GM21723 (cell line): ENCODE measurements around the gene EMX1.
A peak's percentile ranks its signal among the peaks of the same experiment; 100 is the strongest.
"Not testable (repeated sequence)": the region's sequence is repeated elsewhere in the genome, so short reads cannot be mapped to it uniquely, and the experiment has no call there.

Experiments
- ATAC-seq: cut with Tn5 transposase; IDR thresholded peaks from one replicate; pipeline ENCODE4 v1.9.1; 2021; ENCODE audit warnings: mild to moderate bottlenecking, moderate library complexity; ENCODE audit not compliant: unreplicated experiment

The EMX1 gene

DNA sequence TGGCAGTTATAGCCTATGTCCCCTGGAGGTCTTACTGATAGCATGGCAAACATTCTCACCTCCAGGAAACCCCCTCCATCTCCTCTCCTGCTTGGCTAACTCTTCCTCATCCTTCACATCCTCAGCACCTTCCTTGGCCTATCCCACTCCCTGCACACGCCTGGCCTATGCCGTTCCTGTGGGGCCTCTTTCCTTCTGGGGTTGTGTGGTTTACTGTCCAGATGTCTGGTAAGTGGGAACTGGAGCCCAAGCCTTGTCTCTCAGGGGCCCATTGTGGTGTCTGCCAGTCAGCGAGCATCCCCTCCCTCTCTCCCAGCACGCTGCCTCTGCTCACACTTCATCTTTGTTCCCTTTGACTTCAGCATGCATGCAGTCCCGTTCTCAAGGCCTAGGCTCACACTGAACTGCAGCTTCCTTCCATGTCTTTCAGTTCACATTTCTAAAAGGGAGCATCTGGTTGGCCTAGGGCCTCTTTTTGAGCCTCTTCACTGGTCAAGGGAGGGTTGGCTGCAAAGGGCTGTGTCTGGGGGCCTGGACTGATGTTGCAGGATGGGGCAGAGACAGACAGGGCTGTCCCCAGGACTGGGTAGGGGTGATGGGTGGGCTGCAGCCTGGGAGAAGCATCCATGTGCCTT lies 17.0 kb upstream of the EMX1 start:
- ATAC-seq, result no peak

DNA sequence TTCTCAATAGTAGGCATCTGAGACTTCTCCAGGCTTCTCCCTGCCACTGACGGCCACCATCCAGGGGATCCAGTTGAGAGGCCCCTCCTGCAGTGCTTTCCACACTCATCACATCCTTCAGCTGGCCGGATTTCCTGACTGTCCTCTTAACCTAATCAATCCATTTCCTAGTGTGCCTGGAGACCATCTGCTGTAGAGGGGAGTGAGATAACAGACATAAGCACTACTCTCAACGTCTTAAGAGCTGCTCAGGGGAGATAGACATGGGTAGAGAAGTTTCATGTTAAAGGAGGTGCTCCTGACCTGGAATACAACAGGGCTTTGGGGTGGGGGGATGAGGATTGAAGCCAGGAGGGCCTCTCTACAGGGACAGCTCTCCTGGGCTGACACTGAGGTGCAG lies 15.9 kb upstream of the EMX1 start:
- no peak for ATAC-seq

DNA sequence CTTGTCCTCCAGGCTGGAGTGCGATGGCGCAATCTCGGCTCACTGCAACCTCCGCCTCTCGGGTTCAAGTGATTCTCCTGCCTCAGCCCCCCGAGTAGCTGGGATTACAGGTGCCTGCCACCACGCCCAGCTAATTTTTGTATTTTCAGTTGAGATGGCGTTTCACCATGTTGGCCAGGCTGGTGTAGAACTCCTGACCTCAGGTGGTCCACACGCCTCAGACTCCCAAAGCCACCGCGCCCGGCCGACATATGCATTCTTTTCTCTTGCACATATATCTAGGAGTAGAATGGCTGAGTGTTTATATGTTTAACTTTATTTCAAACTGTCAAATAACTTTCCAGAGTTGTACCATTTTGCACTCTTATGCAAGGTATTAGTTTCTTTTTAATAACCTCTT lies 9.9 kb upstream of the EMX1 start:
- not testable (repeated sequence) for ATAC-seq

DNA sequence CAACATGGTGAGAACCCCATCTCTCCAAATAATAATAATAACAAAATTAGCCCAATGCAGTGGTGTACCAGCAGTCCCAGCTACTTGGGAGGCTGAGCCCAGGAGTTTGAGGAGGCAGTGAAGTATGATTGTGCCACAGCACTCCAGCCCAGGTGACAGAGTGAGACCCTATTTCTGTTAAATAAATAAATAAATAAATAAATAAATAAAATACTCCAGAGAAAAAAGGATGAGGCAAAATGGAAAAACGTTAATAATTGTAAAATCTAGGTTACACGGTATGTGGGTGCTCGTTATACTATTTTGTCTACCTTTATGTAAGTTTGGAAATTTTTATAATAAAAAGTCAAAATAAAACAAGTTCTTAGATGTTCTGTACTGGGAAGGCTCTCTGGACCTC lies 8.6 kb upstream of the EMX1 start:
- ATAC-seq, result no peak

DNA sequence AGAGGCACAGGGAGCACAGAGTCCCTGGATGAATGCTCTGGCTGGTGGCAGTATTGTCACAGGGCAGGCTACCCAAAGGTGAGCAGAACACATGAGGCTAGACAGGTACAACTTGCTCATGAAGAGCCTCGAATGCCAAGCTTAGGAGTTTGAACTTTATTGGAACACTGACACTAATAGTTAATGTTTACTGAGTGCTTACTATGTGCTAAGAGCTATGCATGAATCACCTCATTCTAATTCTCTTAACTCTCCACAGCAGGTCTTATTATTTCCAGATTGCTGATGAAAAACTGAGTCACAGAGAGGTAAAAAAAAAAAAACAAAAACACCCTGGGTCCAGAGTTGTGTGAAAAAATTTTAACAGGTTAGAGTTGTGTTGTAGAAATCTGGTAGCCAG lies 6.1 kb upstream of the EMX1 start:
- ATAC-seq, result no peak

DNA sequence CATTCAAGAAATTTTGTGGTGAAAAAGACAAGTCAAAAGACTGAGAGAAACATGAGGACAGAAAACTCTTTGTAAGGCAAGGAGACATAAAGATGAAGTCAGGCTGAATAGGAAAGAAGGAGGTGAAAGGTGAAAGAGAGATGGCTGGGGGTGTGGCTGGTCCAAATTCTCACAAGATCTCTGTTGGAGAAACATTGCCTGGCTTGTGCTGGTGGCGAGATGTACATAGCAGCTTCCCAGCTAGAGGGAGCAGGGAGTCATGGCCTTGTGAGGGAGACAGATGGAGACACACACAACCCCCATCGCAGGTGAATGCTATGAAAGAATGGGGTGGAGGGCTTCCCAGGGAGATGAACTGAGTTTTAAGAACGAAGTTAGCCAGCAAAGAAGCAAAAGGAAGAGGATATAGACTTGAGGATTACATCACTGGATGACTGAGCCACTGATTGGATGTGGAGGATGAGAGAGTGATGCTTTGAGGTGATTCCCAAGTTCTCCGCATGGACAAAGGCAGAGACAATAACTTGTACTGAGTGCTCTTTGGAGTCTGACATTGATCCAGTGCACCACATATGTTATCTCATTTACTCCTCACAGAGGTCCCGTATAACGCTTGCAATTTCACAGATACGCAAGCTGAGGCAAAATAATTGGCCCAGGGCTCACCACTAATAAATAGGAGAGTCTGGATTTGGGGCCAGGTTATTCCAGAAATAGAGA lies 3.7 kb upstream of the EMX1 start:
- ATAC-seq, result no peak

DNA sequence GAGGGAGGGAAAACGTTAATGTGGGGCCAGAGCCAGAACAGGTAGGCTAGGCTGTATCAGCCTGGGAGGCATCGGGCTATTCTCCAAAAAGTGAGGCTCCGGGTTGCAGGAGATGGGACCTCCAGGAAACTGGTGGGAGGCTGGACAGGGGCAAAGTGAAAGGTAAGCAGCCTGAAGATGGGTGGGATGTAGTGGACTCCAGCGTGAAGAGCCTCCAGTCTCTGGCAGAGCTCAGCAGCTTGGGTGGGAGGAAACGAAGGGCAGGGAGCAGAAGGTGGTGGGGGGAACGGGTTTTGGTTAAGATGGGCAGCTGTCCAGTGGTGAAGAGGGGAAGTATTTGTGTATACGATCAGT lies 3.1 kb upstream of the EMX1 start:
- no peak for ATAC-seq

DNA sequence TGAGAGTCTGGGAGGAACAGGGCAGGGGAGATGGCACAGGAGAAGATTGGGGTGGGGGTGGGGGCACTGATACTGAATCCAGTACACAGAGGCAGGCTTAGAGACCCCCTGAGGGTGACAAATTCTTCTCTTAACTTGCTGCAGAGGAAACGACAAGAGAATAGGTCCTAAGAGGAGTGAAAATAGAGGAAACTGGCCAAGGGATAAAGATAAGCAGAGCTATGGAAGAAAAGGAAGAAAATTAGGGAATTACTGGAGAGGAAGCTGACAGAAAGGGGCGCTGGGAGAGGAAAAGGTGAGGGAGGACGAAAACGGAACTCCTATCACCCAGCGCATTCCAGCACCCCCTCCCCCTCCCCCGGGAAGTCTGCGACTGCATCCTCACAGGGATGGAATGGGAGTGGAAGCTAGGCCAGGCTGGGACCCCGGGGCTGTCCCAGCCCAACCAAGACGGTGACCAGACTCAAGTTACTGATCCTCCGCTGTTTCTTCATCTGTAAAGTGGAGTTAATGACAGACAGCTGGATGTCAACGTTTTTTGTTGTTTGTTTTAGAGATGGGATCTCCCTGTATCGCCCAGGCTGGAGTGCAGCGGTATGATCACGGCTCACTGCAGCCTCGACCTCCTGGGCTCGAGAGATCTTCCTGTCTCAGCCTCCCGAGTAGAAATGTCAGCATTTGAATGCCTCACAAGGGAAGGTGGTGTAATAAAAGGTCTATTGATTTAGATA lies 2.6 kb upstream of the EMX1 start:
- ATAC-seq, result no peak

DNA sequence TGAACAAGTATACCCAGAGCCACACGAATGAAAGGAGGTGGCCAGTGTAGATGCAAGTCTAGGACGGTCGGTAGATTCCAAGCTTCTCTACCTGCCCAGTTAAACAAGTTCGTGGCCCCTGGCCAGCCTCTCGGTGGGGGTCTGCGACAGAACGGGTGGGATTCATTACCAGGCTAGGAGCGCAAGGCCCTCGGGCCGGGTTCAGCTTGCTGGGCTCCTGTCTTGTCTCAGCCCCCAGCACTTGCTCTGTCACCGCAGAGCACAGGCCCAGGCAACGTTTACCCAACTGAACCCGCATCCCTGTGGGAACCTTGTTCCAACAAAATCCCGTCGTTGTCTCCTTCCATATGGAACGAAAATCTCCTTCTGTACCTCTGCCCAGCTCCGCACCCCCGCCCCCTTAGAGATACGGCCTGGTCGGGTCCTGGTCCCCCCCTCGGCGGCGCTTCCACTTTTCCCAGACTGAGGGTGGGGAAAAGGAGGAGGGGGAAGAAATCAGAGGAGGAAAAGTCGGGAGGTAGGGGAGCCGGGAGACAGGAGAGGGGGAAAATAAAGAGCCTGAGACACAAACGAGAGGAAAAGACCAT lies 1.9 kb upstream of the EMX1 start:
- no peak for ATAC-seq

DNA sequence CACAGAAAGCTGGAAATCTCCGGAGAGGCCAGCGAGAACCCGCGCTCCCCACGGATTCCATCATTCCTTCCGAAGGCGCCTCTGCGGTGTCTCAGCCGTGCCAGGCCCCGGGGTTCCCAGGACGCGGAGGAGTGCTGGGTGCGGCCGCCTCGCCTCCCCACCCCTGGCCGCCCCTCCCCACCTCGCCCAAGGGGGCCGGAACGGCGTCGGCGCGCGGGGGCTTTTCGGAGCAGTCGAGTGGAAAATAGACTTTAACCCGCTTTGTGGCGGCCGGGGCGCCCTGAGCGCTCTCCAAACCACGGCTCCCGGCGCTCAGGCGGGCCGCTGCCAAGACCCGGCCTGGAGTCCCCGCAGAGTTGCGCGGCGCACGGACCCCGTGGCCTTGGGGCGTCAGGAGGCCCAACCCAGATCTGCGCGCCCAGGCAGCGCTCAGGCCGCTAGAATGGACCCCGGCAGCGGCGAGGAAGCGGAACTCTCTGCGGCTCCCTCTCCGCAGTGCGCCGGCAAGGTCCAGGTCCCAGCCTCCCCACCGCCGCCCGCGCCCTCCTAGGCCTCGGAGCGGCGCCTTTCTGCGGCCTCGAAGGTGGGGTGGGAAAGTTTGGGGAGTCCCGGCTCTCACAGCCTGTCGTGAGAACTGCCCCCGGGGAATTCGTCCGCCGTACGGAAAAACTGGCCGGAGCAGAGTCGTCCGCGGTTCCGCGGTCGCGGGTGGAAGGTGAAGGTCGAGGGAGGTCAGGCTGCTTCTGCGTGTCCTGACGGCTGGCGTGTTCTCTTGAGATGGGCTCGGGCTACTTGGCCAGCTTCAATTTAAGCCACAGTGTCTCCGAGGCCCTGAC lies 1.2 kb upstream of the EMX1 start:
- peak; percentile 56 for ATAC-seq

DNA sequence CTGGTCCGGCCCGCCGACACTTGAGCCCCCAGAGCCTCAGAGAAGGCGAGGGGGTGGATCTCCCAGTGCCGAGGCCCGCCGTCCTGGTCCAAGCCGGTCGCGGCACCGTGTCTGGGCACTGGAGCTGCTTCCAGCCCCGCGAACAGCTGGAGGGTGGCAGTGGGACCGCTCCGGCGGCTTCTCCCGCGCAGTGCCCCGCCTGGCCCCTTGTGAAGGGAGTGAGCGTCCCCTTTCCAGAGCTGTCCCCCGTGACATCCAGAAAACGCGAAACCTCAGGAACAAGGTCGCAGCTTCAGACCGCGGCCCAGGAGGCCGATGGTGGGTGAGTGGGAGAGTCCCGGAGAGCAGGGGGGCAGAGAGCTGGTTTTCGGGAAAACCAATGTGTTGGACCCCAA lies 579 bp upstream of the EMX1 start:
- ATAC-seq, result peak; percentile 1

DNA sequence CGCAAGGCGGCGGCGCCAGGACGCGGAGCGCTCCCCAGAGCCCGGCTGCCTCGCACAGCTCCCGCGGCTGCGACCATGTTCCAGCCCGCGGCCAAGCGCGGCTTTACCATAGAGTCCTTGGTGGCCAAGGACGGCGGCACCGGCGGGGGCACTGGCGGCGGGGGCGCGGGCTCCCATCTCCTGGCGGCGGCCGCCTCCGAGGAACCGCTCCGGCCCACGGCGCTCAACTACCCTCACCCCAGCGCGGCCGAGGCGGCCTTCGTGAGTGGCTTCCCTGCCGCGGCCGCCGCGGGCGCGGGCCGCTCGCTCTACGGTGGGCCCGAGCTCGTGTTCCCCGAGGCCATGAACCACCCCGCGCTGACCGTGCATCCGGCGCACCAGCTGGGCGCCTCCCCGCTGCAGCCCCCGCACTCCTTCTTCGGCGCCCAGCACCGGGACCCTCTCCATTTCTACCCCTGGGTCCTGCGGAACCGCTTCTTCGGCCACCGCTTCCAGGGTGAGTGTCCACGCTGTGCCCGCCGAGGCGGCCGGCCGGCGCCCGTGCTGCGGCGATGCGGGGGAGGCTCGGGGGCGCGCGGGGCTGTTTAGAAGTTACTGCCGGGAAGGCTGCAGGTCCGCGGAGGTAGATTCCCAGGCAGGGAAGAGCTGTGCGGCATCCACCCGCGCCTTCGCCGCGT lies 696 bp downstream of the EMX1 start:
- ATAC-seq, result peak; percentile 10

DNA sequence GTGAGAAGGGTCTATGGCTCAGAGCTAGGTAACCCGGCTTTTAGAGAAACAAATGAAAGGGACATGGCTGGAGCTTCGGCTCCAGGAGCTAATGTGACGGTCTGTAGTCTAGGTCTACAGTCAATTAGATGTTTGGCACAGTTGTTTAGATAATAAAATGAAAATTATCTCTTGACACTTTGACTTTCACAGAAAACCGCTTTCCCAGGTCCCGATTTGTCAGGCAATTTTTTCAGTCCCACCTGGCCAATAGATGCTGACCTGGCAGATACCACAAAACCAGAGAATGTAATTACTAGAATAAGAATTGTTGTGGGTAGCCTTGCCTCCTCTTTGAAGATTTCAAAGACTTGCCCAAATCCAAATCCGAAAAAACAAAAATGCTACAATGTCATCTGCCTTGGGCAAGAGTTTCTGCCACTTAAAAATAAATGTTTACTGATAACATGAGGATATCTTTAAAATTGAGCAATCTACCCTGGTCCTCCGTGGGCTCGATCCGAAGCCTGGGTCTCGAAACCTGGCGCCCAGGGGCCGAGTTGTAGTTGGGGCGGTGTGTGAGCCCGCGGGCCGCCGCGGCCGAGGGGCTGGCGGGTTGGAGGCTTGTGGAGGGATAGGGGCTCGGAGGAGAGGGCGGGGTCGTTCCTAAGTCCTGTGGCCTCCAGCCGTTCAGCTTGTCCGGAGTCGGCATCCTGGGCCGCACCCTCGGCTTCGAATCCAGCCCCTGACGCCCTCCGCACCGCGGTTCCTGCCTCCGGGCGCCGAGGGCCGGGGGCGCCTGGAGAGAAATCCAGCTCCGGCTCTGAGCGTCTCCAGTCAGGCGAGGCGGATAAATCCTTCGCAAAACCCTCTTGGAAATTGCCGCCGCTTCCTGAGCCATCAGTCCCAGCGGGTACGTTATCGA lies 2.3 kb downstream of the EMX1 start:
- no peak for ATAC-seq

DNA sequence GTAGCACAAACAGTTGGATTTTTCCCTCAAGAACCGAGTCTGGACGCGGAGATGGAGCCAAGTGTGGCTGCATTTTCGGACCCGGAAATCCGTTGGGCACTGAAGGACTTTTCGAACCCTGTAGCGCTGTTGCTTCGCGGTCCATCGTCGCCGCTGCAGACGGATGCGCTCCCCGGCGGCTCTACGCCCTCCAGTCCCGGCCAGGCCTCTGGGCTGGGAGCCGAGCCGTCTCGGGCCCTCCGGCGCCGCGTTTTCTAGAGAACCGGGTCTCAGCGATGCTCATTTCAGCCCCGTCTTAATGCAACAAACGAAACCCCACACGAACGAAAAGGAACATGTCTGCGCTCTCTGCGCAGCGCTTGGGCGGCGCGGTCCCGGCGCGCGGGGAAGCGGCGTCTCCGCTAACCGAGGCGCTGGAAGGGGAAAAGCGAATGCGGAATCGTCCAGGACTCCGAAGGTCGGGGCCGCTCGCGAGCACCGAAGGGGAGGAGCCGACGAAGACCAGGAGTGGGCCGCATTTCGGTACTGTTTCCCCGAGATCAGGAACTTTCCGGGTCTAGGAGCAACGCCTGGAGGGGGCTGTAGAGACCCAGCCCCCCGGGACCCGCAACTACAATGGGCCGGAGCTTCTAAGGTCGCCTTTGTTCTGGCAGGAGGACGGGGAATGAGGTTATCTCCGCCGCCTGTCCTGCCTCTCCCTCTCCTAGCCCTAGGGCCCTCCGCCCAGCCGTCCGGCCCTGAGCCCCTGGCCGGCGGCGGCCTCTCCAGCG lies 3.2 kb downstream of the EMX1 start:
- no peak for ATAC-seq

DNA sequence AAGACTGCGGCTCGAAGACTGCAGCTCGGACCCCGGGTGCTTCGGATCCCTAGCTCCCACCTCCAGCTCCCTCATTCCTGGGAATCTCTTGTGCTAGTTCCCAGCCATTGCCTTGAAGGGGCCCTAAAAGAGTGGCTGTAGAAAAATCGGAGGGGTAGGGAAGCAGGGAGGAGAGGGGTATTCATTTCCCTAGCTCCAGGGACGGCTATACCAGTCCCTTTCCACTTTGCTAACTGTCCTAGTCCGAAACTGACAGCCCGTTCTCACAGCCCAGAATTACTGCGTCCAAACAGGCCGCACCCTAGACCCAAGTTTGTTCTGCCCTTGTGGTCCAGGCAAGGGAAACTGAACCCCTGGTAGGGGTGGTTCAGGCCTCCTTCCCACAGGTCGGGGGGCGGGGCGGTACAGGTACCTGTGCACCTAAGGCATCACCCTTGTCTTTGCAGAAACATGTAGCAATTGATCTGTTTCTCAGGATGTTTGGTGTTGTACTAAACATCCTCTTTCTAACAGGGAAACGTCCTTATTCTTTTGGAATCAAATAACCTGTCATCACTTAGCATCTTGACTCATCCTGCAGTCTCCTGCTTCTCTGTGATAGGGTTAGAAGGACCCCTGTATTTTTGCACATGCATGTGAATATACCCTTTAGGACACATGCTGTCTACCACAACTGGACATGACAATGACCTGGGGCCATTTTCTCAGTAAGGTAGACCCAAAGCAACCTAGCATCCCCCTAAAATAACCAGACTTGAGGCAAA lies 4.0 kb downstream of the EMX1 start:
- ATAC-seq, result no peak

DNA sequence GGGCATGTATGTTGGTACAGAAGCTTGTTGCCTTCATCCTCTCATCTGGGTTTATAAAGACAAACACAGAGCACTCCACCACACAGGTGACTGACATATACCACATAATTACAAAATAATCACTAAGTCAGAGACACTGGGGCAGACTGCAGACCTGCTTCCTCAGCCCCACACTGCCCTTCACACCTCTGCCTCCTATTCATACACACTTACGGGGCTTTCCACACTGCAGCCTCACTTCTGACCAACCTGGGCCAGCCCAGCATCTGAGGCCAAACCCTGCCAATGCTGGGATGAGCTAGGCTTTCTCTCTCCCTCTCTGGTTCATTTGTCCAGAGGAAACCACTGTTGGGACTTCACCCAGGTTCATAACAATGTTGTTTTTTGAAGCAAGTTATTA lies 4.5 kb downstream of the EMX1 start:
- ATAC-seq, result no peak

DNA sequence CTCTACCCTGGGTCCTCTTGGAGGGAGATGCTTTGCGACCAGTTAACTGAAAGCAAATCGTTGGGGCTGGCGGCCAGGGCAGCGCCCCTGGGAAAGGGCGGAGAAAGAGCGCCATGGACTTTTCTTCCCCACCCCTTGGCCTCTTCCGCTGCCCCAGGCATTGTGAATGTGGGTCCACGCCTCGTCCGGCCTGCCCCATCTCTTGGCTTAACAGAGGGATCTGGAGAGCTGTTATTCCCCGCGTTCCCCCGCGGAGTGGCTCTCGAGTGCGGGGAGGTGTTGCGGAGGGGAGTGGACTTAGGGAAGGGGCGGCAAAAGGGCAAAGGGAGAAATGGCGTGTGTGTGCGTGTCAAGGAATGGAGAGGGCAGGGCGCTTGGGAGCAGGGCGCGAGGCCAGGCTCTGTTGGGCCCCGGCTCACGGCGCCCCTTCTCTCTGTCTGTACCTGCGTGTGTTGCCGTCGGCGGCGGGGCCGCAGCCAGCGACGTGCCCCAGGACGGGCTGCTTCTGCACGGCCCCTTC lies 6.6 kb downstream of the EMX1 start:
- ATAC-seq, result no peak
